ENCODE measurements around the gene APOC4.
"Not testable (repeated sequence)": the region's sequence is repeated elsewhere in the genome, so short reads cannot be mapped to it uniquely, and the experiment has no call there.

The APOC4 gene

GRCh38 chr19:44960906-44961728 is 19.1 kb downstream of the APOC4 start:
- no peak for DNase-seq

GRCh38 chr19:44961821-44962220 is 19.8 kb downstream of the APOC4 start:
- DNase-seq = no peak

GRCh38 chr19:44968118-44968517 is 26.1 kb downstream of the APOC4 start:
- DNase-seq = no peak

GRCh38 chr19:44968670-44969069 is 26.6 kb downstream of the APOC4 start:
- no peak for DNase-seq

GRCh38 chr19:44969437-44969836 is 27.4 kb downstream of the APOC4 start:
- no peak for DNase-seq

- DNase-seq = not testable (repeated sequence)
Measured at GRCh38 chr19:44971451-44971850, 29.4 kb downstream of the APOC4 start.

GRCh38 chr19:44972802-44973201 is 30.8 kb downstream of the APOC4 start:
- no peak for DNase-seq

GRCh38 chr19:44973982-44974735 is 32.1 kb downstream of the APOC4 start:
- DNase-seq = no peak

- no peak for DNase-seq
Measured at GRCh38 chr19:44974857-44975256, 32.8 kb downstream of the APOC4 start.

- DNase-seq = no peak
Measured at GRCh38 chr19:44975444-44975843, 33.4 kb downstream of the APOC4 start.

- DNase-seq = no peak
Measured at GRCh38 chr19:44984005-44984404, 42.0 kb downstream of the APOC4 start.

GRCh38 chr19:44985445-44985844 is 43.4 kb downstream of the APOC4 start:
- DNase-seq = no peak

GRCh38 chr19:44986389-44986788 is 44.4 kb downstream of the APOC4 start:
- DNase-seq = no peak

- no peak for DNase-seq
Measured at GRCh38 chr19:44987148-44987675, 45.2 kb downstream of the APOC4 start.

- no peak for DNase-seq
Measured at GRCh38 chr19:44988273-44988672, 46.2 kb downstream of the APOC4 start.

- peak; percentile 52 for DNase-seq
Measured at GRCh38 chr19:44988896-44989556, 47.0 kb downstream of the APOC4 start.

GRCh38 chr19:44990459-44990858 is 48.4 kb downstream of the APOC4 start:
- no peak for DNase-seq

GRCh38 chr19:44990966-44991365 is 48.9 kb downstream of the APOC4 start:
- DNase-seq = no peak

- no peak for DNase-seq
Measured at GRCh38 chr19:44992336-44993163, 50.5 kb downstream of the APOC4 start.

- DNase-seq = no peak
Measured at GRCh38 chr19:44993526-44993925, 51.5 kb downstream of the APOC4 start.

- no peak for DNase-seq
Measured at GRCh38 chr19:44993926-44994537, 52.0 kb downstream of the APOC4 start.

Data from NCI-H524 treated with DMSO at 0.1 percent for 48 hours (cell line).